IPS-20b (cell line): ENCODE measurements around the gene PODXL2.
"Not testable (repeated sequence)": the region's sequence is repeated elsewhere in the genome, so short reads cannot be mapped to it uniquely, and the experiment has no call there.

Experiments
- H3K27ac ChIP-seq: one replicate; pipeline ENCODE4 v1.5.1; 2013; ENCODE audit warnings: low read length
- H3K27me3 ChIP-seq: 2 replicates; pipeline ENCODE4 v1.6.1; 2013; ENCODE audit warnings: mild to moderate bottlenecking, low read length, inconsistent platforms; ENCODE audit not compliant: insufficient read depth
- H3K36me3 ChIP-seq: 2 replicates; pipeline ENCODE4 v1.6.1; 2013; ENCODE audit warnings: low read depth, mild to moderate bottlenecking, inconsistent platforms, low read length, moderate library complexity; ENCODE audit not compliant: insufficient read depth
- H3K4me1 ChIP-seq: 2 replicates; pipeline ENCODE4 v1.6.1; 2013; ENCODE audit warnings: mild to moderate bottlenecking, control low read depth, inconsistent platforms, low read length, moderate library complexity; ENCODE audit not compliant: insufficient read depth
- H3K4me3 ChIP-seq: 2 replicates; pipeline ENCODE4 v1.5.1; 2013; ENCODE audit warnings: mild to moderate bottlenecking, low read length, inconsistent platforms
- H3K9ac ChIP-seq: 2 replicates; pipeline ENCODE4 v1.6.1; 2013; ENCODE audit warnings: low read depth, mild to moderate bottlenecking, inconsistent platforms, low read length, moderate library complexity
- H3K9me3 ChIP-seq: 2 replicates; pipeline ENCODE4 v1.6.1; 2013; ENCODE audit warnings: mild to moderate bottlenecking, low read depth, low read length, inconsistent platforms; ENCODE audit not compliant: insufficient read depth

The PODXL2 gene

DNA sequence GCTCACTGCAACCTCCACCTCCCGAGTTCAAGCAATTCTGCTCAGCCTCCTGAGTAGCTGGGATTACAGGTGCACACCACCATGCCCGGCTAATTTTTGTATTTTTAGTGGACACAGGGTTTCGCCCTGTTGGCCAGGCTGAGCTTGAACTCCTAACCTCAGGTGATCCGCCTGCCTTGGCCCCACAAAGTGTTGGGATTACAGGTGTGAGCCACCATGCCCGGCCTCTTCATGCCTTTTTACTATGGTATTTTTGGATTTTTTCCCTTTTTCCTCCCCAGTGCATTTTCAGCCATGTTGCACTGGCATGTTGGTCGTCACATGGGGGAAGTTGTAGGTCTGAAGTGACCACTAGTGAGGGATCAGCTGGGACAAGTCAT lies 53.2 kb downstream of the PODXL2 start:
- H3K27me3 ChIP-seq, H3K4me1 ChIP-seq, H3K36me3 ChIP-seq, H3K9me3 ChIP-seq, H3K9ac ChIP-seq, H3K27ac ChIP-seq, H3K4me3 ChIP-seq: not testable (repeated sequence)

DNA sequence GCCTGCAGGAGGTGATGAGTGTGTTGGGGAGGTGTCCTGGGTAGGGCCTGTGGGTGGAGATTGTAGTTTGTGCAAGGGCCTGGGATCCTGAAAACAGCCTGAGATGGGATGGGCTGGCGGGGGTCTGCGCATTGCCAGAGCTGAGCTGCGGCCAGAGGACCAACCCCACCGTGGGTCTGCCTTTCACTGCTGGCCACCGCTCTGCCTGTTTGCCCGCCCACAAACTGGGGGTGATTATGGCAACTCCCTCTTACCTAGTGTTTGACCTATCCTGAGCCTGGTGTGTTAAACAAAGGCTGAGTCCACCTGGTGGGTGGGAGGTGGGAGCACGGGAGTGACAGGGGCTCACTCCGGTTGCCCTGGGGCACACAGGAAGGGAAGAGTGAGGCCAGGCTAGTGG lies 53.6 kb downstream of the PODXL2 start:
- H3K36me3 ChIP-seq, result no peaks in the 10 kb centered on the region
- no peaks in the 10 kb centered on the region for H3K27me3 ChIP-seq
- H3K4me3 ChIP-seq, result no peak overlapping the region
- H3K4me1 ChIP-seq, result peaks cover 3% of the 10 kb centered on the region
- H3K9me3 ChIP-seq, result no peaks in the 10 kb centered on the region
- no peak overlapping the region for H3K27ac ChIP-seq
- H3K9ac ChIP-seq, result no peak overlapping the region

DNA sequence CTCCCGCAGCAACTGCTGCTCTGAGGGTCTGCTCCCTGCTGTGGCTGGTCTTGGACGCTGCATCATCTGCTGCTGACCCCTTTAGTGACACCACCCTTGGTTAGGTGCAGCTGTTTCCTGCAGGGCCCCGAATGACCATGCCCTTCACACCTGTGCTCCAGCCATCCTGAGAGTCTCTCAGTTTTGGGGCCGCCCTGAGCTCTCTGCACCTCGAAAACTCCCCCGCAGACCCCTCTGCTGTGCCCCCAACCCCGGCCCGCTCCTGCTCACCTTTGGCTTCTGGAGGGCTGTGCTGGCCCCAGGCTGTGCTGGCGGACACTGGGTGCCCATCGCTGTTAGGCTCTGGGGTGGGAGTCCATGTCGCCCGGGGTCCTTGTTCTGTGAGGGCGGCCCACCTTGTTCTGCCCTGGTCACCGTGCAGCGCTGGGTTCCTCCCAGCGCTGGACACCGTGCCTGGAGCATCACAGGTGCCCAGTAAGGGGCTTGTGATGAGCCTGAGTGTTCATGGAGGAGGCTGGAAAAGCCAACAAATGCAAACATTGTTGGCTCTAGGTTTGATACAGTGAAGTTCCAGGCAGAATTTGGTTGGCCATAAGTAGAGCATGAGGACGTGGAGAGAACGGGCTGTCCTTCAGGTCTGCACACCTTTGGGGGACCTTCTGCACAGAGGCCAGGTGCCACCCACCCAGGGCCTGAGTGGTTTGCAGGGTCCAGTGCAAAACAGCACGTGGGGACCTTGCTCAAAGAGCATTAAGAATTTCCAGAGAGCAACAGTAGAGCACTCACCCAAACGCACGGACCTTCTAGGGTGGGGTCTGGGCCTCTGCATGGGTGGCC lies 56.1 kb downstream of the PODXL2 start:
- Histone ChIP-seq H3K4me1 (peaks cover 10% of the 10 kb centered on the region), H3K27me3 (no peaks in the 10 kb centered on the region), H3K4me3 (no peak overlapping the region), H3K27ac (no peak overlapping the region), H3K36me3 (no peaks in the 10 kb centered on the region), H3K9me3 (no peaks in the 10 kb centered on the region), H3K9ac (no peak overlapping the region)

DNA sequence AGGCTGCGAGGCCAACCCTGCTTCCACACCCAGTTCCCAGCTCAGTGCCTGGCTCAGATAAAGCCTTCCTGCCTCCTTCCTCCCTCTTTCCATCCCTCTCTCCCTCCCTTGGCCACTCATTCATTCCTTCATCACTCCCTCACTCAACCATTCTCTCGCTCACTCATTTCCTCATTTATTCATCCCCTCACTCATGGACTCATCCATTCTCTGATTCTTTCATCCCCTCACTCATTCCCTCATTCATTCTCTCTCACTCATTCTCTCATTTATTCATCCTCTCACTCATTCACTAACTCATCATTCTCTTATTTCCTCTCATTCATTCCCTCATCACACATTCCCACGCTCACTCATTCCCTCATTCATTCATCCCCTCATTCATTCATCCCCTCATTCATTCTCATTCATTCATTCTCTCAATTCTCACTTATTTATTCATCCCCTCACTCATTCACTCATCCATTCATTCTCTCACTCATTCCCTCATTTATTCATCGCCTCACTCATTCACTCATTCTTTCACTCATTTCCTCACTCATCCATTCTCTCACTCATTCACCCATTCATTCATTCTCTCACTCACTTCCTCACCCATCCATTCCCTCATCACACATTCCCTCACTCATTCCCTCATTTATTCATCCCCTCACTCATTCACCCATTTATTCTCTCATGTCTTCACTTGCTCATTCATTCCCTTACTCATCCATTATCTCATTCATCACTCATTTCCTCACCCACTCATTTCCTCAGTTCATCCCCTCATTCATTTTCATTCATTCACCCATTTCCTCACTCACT lies 56.9 kb downstream of the PODXL2 start:
- Histone ChIP-seq H3K27ac (no peak overlapping the region), H3K4me1 (peaks cover 14% of the 10 kb centered on the region), H3K9me3 (no peaks in the 10 kb centered on the region), H3K4me3 (no peak overlapping the region), H3K27me3 (no peaks in the 10 kb centered on the region), H3K36me3 (no peaks in the 10 kb centered on the region), H3K9ac (no peak overlapping the region)

DNA sequence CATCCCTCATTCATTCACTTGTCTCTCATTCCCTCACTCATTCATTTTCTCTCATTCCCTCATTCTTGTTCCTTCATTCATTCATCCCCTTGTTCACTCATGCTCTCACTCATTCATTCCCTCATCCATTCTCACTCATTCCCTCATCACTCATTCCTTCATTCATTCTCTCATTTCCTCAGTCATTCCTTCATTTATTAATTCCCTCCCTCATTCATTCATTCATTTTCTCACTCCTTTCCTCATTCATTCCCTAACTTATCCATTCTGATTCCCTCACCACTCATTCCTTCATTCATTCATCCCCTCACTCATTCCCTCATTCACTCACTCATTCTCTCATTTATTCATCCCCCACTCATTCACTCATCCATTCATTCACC lies 57.5 kb downstream of the PODXL2 start:
- peaks cover 14% of the 10 kb centered on the region for H3K4me1 ChIP-seq

DNA sequence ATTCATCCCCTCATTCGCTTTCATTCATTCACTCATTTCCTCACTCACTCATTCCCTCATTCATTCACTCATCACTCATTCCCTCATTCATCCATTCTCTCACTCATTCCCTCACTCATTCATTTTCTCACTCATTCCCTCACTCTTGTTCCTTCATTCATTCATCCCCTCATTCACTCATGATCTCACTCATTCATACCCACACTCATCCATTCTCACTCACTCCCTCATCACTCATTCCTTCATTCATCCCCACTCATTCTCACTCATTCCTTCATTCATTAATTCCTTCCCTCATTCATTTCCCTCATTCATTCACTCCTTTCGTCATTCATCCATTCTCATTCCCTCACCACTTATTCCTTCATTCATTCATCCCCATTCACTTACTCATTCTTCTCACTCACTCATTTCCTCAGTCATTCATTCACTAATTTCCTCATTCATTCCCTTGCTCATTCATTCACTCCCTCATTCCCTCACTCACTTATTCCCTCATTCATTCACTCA lies 58.3 kb downstream of the PODXL2 start:
- no peaks in the 10 kb centered on the region for H3K36me3 ChIP-seq
- no peaks in the 10 kb centered on the region for H3K9me3 ChIP-seq
- no peak overlapping the region for H3K4me3 ChIP-seq
- no peaks in the 10 kb centered on the region for H3K27me3 ChIP-seq
- peaks cover 14% of the 10 kb centered on the region for H3K4me1 ChIP-seq
- no peak overlapping the region for H3K9ac ChIP-seq
- H3K27ac ChIP-seq, result no peak overlapping the region

More for the DNA sequence above, 57.5 kb downstream of the PODXL2 start:
- Histone ChIP-seq H3K9ac (no peak overlapping the region), H3K27me3 (no peaks in the 10 kb centered on the region), H3K4me3 (no peak overlapping the region), H3K27ac (no peak overlapping the region), H3K36me3 (no peaks in the 10 kb centered on the region), H3K9me3 (no peaks in the 10 kb centered on the region)

DNA sequence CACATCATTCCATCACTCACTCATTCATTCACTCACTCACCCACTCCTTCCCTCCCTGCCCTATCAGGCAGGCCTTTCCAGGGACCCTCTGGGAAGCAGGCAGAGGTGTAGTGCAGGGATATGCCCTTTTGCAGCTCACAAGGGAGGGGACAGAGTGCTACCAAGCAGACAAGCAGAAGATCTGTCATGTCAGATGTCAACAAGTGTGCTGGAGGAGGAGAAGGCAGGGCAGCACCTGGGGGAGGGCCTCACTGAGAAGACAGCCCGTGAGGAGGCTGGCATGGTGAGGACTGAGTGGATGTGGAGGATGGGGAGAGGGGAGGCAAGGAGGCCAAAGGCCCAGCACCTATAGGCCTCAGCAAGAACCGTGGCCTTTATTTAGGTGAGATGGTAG lies 59.0 kb downstream of the PODXL2 start:
- peaks cover 11% of the 10 kb centered on the region for H3K4me1 ChIP-seq
- no peak overlapping the region for H3K9ac ChIP-seq
- H3K4me3 ChIP-seq, result no peak overlapping the region
- H3K9me3 ChIP-seq, result no peaks in the 10 kb centered on the region
- H3K27me3 ChIP-seq, result no peaks in the 10 kb centered on the region
- no peaks in the 10 kb centered on the region for H3K36me3 ChIP-seq
- H3K27ac ChIP-seq, result no peak overlapping the region

DNA sequence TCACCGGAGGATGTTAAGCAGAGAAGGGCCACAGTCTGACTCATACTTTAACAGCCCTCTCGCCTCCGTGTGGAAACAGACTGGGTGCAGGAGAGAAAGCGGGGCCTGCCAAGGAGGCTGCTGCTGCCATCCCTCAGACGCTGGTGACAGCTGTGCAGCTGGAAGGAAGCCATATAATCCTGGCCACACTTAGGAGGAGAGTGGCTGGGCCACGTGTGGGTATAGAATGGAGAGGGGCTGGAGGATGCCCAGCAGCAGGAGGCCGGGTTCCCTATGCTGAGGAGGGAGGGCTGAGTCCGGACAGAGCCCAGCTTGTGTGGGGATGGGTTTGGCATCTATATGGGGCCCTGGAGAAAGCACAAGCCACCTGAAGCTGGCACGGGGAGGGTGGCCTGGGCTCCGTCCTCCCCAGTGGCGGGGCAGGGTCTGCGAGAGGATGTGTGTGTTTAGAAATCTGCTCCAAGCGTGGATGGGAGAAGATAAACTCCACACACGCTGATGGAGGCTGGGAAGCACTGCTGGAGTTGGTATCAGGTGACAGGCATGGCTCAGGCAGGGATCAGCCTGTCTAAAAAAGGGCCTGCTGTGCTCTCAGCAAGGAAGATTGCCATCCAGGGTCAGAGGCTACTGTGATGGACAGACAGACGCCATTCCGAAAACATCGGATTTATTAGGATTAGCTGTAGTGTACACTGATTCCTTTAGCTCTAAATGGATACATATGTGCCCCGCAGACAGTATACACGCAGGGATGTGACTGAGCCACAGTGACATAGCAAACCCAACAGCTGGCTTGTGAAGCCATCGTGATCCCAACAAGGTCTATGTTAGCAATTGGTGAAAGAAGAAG lies 59.7 kb downstream of the PODXL2 start:
- no peaks in the 10 kb centered on the region for H3K27me3 ChIP-seq
- no peak overlapping the region for H3K9ac ChIP-seq
- no peaks in the 10 kb centered on the region for H3K36me3 ChIP-seq
- peaks cover 11% of the 10 kb centered on the region; the same call in 1 of the 2 replicates for H3K4me1 ChIP-seq
- H3K4me3 ChIP-seq, result no peak overlapping the region
- no peaks in the 10 kb centered on the region for H3K9me3 ChIP-seq
- no peak overlapping the region for H3K27ac ChIP-seq

DNA sequence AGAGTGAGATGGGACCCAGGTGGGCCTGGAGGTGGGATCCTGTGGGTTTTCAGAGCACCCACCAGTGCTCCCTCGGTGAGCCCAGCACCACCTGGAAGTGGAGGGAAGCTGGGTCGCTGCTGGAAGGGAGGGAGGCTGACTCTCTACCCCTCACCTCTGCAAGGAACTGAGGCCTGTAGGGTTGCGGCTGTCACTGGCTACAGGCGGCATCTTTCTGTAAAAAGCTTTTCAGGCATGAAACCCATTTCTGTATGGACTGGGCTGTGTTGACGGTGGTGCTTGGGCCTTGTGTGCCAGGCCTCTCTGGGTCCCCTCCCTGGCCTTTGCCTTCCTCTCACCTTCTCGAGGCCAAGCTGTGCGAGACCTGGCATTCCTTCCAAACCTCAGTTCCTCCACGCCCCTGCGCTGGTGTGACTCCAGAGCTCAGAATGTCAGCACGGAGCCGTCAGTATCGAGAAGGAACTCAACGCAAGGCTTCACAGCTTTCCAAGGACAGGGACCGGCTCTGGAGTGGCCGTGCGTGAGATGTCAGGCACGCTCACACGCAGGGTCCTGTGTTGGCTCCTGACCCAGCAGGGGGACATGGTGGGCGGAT lies 60.4 kb downstream of the PODXL2 start:
- peaks cover 11% of the 10 kb centered on the region; the same call in 1 of the 2 replicates for H3K4me1 ChIP-seq
- H3K9ac ChIP-seq, result no peak overlapping the region
- no peaks in the 10 kb centered on the region for H3K36me3 ChIP-seq
- no peak overlapping the region for H3K27ac ChIP-seq
- H3K9me3 ChIP-seq, result no peaks in the 10 kb centered on the region
- H3K4me3 ChIP-seq, result no peak overlapping the region
- no peaks in the 10 kb centered on the region for H3K27me3 ChIP-seq

DNA sequence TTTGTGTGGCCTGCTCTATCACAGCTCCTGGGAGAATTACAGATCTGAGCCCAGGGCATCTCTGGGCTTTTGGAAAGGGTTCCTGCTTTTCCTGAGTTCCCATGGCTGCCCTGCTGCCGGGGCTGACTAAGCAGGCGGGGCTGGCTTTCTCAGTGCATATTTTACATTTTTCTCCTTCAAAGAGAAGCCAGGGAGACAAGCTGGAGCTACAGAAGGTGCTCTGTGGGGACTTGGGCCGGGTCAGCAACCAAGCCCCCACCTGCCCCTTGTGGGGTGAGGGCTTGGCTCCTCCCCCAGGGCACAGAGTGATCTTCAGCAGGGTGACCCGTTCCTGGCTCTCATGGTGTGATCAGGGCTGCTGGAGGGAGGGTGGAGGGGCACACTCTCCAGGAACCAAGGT lies 61.1 kb downstream of the PODXL2 start:
- Histone ChIP-seq H3K9ac (no peak overlapping the region), H3K4me3 (no peak overlapping the region), H3K27ac (no peak overlapping the region), H3K27me3 (no peaks in the 10 kb centered on the region), H3K9me3 (no peaks in the 10 kb centered on the region), H3K36me3 (no peaks in the 10 kb centered on the region), H3K4me1 (peaks cover 11% of the 10 kb centered on the region; the same call in 1 of the 2 replicates)

DNA sequence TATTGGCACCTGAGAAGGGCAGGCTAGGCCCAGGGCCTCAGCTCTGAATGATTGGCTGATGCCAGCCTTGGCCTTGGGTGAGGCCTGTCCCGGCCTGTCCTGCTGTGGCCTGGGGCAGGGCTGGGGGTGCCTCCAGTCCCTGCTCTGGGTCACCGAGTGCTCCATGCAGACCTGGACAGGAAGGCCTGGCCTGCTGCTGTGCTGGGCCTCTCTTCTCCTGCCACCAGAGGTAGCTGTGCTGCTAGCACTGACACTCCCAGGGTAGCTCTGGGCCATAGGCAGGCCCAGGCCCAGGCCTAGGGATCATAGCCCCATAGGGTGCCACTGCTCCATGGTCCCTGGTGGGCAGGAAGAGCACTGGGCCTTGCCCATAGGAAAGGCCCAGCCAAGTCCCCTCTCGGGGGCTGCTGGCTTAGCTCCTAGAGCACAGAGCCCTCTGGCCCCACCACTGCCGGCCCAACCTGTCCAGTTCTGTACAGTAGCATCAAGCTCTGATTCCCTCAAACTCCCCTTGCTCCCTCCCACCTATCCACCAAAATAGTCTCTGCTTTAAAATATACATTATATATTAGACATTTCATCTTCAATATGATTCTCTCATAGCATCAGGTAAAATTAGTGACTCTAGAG lies 62.0 kb downstream of the PODXL2 start:
- Histone ChIP-seq H3K9me3 (no peaks in the 10 kb centered on the region), H3K27ac (no peak overlapping the region), H3K4me1 (peaks cover 11% of the 10 kb centered on the region; the same call in 1 of the 2 replicates), H3K27me3 (no peaks in the 10 kb centered on the region), H3K4me3 (no peak overlapping the region), H3K36me3 (no peaks in the 10 kb centered on the region), H3K9ac (no peak overlapping the region)
